SK-N-MC (cell line): ENCODE results near the gene ULK4.

ENCODE experiments used
- EZH2 ChIP-seq: fragments of 200-600 bp; sonication (generic); IDR thresholded peaks from one replicate; pipeline ENCODE4 v1.6.1; 2017; ENCODE audit warnings: antibody characterized with exemption
- FOXP2 ChIP-seq: optimal IDR thresholded peaks from 2 replicates; pipeline ENCODE3; 2011; ENCODE audit warnings: mild to moderate bottlenecking, moderate library complexity; ENCODE audit not compliant: insufficient read depth; ENCODE audit errors: extremely low read length, control extremely low read depth
- POLR2AphosphoS5 ChIP-seq: IDR thresholded peaks from 2 replicates; pipeline ENCODE4 v1.6.1; 2012; ENCODE audit warnings: mild to moderate bottlenecking, low read depth, low read length, borderline replicate concordance

- TF ChIP-seq POLR2AphosphoS5 (no peak), EZH2 (no peak), FOXP2 (no peak)
These were observed 386.2 kb downstream of the ULK4 start for GRCh38 chr3:41575724-41576123.
